HG03354 (cell line): ENCODE results near the gene ARPC1A.
"Not testable (repeated sequence)": the region's sequence is repeated elsewhere in the genome, so short reads cannot be mapped to it uniquely, and the experiment has no call there.

ENCODE experiments used
- ATAC-seq: cut with Tn5 transposase; IDR thresholded peaks from one replicate; pipeline ENCODE4 v1.9.1; 2021; ENCODE audit warnings: mild to moderate bottlenecking; ENCODE audit not compliant: unreplicated experiment, poor library complexity, severe bottlenecking

The ARPC1A gene

GRCh38 chr7:99314504-99314903, 11.2 kb upstream of the ARPC1A start:
- ATAC-seq, result no peak

- no peak for ATAC-seq
Measured at GRCh38 chr7:99320371-99320770, 5.3 kb upstream of the ARPC1A start.

GRCh38 chr7:99322659-99323058, 3.0 kb upstream of the ARPC1A start:
- not testable (repeated sequence) for ATAC-seq

GRCh38 chr7:99324559-99324958, 1.1 kb upstream of the ARPC1A start:
- ATAC-seq, result no peak

- no peak for ATAC-seq
Measured at GRCh38 chr7:99325001-99325493, 651 bp upstream of the ARPC1A start.

- ATAC-seq, result no peak
Measured at GRCh38 chr7:99326408-99326782, 697 bp downstream of the ARPC1A start.

- not testable (repeated sequence) for ATAC-seq
Measured at GRCh38 chr7:99330314-99330961, 4.7 kb downstream of the ARPC1A start.

- no peak for ATAC-seq
Measured at GRCh38 chr7:99331002-99331401, 5.3 kb downstream of the ARPC1A start.

- ATAC-seq, result no peak
Measured at GRCh38 chr7:99339595-99339994, 13.9 kb downstream of the ARPC1A start.

- no peak for ATAC-seq
Measured at GRCh38 chr7:99340659-99341058, 15.0 kb downstream of the ARPC1A start.

GRCh38 chr7:99344061-99344647, 18.5 kb downstream of the ARPC1A start:
- no peak for ATAC-seq

- ATAC-seq, result not testable (repeated sequence)
Measured at GRCh38 chr7:99350641-99351040, 24.9 kb downstream of the ARPC1A start.

- no peak for ATAC-seq
Measured at GRCh38 chr7:99352247-99352646, 26.5 kb downstream of the ARPC1A start.

GRCh38 chr7:99355098-99355497, 29.4 kb downstream of the ARPC1A start:
- no peak for ATAC-seq

- ATAC-seq, result no peak
Measured at GRCh38 chr7:99357701-99358490, 32.2 kb downstream of the ARPC1A start.

- ATAC-seq, result not testable (repeated sequence)
Measured at GRCh38 chr7:99358521-99358920, 32.8 kb downstream of the ARPC1A start.

GRCh38 chr7:99359465-99360154, 33.9 kb downstream of the ARPC1A start:
- no peak for ATAC-seq

GRCh38 chr7:99362801-99363200, 37.1 kb downstream of the ARPC1A start:
- ATAC-seq, result no peak

GRCh38 chr7:99363286-99363685, 37.6 kb downstream of the ARPC1A start:
- ATAC-seq, result no peak
